ENCODE measurements around the gene IL3.
A peak's percentile ranks its signal among the peaks of the same experiment; 100 is the strongest.

IL3 gene

DNA sequence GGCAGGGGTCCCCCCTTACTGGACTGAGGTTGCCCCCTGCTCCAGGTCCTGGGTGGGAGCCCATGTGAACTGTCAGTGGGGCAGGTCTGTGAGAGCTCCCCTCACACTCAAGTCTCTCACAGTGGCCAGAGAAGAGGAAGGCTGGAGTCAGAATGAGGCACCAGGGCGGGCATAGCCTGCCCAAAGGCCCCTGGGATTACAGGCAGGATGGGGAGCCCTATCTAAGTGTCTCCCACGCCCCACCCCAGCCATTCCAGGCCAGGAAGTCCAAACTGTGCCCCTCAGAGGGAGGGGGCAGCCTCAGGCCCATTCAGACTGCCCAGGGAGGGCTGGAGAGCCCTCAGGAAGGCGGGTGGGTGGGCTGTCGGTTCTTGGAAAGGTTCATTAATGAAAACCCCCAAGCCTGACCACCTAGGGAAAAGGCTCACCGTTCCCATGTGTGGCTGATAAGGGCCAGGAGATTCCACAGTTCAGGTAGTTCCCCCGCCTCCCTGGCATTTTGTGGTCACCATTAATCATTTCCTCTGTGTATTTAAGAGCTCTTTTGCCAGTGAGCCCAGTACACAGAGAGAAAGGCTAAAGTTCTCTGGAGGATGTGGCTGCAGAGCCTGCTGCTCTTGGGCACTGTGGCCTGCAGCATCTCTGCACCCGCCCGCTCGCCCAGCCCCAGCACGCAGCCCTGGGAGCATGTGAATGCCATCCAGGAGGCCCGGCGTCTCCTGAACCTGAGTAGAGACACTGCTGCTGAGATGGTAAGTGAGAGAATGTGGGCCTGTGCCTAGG, 13.0 kb downstream of the IL3 start, which contains the start of gene CSF2:
TSS of gene CSF2 (plus strand) at position 559 of the 783 bp plus-strand sequence. CDS start at position 594, 35 bp downstream.
- no peak for DNase-seq (ENCODE audit: low spot score)

DNA sequence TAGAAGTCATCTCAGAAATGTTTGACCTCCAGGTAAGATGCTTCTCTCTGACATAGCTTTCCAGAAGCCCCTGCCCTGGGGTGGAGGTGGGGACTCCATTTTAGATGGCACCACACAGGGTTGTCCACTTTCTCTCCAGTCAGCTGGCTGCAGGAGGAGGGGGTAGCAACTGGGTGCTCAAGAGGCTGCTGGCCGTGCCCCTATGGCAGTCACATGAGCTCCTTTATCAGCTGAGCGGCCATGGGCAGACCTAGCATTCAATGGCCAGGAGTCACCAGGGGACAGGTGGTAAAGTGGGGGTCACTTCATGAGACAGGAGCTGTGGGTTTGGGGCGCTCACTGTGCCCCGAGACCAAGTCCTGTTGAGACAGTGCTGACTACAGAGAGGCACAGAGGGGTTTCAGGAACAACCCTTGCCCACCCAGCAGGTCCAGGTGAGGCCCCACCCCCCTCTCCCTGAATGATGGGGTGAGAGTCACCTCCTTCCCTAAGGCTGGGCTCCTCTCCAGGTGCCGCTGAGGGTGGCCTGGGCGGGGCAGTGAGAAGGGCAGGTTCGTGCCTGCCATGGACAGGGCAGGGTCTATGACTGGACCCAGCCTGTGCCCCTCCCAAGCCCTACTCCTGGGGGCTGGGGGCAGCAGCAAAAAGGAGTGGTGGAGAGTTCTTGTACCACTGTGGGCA, 13.8 kb downstream of the IL3 start:
- no peak for DNase-seq (ENCODE audit: low spot score)

DNA sequence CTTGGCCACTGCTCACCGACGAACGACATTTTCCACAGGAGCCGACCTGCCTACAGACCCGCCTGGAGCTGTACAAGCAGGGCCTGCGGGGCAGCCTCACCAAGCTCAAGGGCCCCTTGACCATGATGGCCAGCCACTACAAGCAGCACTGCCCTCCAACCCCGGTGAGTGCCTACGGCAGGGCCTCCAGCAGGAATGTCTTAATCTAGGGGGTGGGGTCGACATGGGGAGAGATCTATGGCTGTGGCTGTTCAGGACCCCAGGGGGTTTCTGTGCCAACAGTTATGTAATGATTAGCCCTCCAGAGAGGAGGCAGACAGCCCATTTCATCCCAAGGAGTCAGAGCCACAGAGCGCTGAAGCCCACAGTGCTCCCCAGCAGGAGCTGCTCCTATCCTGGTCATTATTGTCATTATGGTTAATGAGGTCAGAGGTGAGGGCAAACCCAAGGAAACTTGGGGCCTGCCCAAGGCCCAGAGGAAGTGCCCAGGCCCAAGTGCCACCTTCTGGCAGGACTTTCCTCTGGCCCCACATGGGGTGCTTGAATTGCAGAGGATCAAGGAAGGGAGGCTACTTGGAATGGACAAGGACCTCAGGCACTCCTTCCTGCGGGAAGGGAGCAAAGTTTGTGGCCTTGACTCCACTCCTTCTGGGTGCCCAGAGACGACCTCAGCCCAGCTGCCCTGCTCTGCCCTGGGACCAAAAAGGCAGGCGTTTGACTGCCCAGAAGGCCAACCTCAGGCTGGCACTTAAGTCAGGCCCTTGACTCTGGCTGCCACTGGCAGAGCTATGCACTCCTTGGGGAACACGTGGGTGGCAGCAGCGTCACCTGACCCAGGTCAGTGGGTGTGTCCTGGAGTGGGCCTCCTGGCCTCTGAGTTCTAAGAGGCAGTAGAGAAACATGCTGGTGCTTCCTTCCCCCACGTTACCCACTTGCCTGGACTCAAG, 14.6 kb downstream of the IL3 start:
- no peak for DNase-seq (ENCODE audit: low spot score)

DNA sequence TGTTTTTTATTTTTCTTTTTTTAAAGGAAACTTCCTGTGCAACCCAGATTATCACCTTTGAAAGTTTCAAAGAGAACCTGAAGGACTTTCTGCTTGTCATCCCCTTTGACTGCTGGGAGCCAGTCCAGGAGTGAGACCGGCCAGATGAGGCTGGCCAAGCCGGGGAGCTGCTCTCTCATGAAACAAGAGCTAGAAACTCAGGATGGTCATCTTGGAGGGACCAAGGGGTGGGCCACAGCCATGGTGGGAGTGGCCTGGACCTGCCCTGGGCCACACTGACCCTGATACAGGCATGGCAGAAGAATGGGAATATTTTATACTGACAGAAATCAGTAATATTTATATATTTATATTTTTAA, 15.2 kb downstream of the IL3 start:
- DNase-seq (ENCODE audit: low spot score), result no peak

DNA sequence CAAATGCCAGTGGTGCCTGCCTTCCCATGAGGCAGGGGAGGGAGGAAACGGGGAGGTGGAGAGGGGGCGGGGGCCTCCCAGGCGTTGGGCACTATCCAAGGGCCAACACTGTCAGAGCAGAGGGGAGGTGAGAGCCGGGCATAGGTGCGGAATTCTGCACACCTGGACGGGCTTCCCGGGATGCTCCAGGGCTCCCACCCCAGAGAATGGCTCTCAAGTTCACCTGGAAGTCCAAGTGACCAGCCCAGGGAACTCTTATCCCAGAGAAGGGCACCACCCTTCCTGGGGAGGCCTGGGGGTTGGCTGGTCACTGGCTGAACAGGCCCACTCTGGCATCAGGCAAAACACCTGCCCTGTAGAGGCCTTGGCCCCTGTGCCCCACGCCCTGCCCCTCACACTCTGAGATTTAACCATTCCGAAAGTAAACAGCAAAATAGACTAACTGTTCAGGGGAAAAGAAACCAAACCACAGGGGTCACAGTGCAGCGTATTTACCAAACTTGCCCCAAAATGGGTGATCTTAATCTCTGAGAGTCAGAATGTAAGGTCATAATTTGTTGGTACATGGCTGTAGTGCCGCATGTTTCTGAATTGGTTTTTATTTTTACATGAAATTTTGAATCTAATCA, 15.9 kb downstream of the IL3 start:
- DNase-seq (ENCODE audit: low spot score), result no peak

DNA sequence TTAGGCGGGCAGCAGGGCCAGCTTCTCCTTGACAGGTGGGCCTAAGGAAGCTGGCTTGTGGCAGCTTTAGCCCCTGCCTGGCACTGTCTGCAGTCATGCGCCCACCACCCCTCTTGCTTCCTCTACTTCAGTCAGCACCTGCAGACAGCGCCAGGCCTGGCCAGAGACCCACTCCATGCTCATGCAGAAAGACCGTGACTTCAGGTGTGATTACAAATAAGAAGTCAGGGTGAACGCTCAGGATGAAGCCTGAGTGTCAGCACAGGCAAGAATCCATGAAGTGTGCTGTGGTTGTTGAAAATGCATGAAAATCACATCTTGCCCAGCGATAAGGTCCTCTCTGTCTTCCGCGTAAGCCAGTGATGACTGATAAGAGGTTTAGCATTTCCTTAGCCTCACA, 16.5 kb downstream of the IL3 start:
- DNase-seq (ENCODE audit: low spot score), result no peak

DNA sequence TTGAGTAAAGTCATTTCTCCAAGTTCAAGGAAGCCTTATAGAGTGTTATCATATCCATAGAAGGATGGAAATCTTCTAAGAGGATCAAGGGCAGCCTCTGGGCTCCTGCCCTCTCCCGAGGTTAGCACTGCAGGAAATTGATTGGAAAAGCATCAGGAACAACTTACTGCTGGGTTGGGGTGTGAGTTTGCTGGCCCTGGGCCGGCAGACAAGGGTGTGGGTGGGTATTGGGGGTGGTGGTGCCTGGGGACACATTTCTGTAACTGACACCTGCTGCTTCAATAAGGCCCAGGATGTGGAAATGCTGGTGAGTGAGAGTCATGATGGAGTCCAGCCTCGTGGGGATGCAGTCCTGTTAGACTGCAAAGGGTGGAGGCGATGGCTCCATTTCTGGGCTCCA, 18.6 kb downstream of the IL3 start:
- no peak for DNase-seq (ENCODE audit: low spot score)

DNA sequence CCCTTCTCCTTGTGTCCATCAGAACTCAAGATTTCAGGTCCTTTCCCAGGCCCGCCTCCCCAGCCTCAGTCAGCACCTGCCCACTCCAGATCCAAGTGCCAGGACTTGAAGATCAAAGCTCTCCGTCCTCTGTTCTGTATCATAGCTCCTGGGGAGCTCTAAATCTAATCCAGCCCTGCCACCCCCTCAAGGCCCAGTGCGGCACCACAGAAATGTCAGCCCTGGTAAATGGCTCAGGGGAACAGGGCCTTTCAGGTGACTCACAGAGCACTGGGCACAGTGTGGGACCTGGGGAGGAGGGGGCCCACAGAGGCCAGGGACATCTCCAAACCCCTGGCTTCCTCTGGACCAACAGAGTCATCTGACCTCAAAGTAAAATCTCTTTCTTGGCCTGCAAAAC, 19.2 kb downstream of the IL3 start:
- DNase-seq (ENCODE audit: low spot score), result no peak

DNA sequence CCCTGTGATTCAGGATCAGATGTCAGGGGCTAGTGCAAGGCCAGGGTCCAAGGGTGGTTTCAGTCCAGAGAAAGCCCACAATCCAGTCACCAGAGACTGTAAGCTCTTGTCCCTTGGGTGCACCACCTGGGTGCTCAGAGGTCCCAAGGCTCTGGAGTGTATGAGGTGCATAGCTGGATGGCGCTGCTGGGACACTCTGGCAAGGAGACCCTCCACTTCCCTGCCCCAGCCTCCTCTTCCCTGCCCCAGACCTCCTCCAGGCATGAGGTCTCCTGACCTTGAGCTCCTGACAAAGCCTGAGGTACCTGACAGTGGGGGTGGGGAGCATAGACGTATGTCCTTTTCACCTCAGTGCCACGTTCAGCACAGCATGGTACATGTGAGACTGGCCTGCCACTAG, 20.1 kb downstream of the IL3 start:
- no peak for DNase-seq (ENCODE audit: low spot score)

DNA sequence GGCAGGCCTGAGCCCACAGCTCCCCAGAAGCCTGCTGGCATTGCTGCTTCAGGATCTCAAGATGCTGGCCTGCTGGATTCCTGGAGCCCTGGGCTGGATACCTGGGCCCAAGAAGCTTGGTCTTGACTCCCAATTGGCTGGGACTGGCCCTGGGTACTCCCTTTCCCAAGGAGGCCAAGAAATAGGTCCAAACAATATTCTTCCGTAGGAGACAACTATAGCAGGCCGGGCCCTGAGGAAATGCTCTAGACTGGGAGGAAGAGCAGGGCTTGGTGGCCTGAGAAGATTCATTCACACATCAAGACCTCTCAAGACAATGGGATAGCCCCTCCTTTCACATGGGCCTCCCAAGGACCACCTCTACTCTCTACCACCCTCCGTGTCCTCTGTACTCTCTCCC, 21.0 kb downstream of the IL3 start:
- DNase-seq (ENCODE audit: low spot score), result no peak

DNA sequence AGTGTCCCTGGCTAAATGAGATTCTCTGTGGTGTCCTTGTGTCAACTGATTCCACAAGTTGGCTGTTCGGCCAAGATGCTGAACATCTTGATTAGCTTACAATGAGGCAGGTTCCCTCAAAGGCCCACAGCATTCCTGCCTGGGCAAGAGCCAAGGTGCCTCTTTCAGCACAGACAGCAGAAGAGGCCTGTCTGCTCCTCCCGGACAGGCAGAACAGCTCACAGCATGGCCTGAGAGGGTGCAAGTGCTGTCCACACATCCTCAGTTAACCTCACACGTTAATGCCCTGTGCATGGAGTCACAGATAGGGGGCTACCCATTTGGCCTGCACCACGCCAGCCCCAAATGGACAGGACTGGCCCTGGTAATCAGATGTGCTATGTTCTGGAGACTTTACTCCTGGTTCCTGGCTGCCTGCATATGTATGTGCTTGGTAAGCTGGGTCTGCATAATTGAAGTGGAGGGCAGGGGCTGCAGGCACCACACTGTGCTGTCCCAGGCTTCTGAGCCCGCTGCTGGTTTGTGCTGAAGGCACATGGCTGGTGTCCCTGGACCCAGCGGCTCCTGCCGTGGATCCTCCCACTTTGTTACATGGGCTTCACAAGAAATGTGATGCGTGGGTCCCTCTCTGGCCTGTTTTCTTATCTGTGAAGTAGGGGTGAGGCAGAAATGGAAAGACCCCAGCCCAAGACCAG, 22.0 kb downstream of the IL3 start:
- DNase-seq (ENCODE audit: low spot score), result no peak

DNA sequence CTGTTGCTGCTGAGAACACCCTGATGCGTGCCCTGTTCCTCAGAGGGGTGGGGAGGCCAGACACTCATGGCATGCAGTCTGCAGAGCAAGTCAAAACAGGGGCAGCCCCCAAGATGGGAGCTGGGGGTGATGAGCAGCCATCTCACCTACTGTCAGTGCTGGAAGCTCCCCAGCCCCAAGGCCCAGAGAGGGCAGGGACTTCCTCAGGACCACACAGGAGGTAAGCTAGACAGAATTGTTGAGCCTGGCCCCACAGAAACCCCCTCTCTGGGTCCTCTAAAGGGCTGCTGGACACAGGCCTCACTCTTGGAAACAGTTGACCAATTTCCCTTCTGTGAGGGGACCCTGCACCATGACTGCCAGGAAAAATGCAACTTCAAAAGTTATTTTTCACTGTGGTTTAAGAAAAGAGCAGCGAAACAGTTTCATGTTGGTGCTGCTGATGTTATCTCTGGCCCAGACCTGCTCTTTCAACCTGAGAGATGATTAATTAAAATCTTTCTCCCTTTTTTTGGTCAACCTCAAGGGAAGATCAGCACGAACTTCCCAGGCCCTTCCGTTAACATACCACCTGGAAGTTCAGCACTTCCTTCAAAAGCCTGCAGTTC, 22.7 kb downstream of the IL3 start:
- DNase-seq (ENCODE audit: low spot score), result no peak

DNA sequence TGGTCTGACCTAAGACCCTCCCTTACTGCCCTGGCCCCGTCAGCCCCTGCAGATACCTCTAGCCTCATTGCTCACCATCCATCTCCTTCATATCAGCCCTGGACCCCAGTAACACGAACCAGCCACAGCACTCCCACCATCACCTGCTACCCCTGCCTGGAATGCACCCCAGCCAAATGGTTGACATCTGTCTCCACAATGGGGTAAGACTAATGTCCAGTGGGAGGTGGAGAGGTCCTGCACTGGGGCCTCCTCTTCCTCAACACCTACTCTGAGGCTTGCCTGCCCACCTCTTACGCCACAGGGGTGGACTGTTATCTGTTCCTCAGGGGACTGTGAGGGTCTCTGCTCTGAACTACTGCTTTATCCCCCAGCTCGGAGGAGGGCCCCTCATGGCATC, 25.2 kb downstream of the IL3 start:
- DNase-seq (ENCODE audit: low spot score), result no peak

DNA sequence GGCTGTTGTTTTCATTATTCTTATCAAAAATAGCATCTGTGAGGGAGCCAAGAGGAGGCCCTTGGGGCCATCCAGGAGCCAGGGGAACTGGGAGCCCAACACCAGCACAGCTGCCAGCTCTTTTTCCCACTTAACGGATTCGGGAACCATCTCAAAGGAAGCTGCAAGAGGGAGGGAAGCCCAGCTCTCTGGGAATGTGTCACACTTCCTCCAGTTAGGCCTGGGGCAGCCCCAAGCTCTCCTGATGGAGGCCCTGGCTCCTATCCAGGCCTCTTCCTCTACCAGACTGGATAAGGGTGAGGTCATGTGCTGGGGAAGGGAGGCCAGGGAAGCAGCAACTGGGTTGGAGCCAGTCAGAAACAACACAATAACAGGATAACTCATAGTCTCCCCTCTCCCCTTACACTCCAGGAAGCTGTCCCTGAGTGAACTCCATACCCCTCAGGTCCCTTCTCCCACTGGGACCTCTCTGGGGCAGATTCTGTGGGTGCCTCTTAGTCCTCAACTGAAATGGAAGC, 25.9 kb downstream of the IL3 start:
- DNase-seq (ENCODE audit: low spot score), result peak; percentile 92

DNA sequence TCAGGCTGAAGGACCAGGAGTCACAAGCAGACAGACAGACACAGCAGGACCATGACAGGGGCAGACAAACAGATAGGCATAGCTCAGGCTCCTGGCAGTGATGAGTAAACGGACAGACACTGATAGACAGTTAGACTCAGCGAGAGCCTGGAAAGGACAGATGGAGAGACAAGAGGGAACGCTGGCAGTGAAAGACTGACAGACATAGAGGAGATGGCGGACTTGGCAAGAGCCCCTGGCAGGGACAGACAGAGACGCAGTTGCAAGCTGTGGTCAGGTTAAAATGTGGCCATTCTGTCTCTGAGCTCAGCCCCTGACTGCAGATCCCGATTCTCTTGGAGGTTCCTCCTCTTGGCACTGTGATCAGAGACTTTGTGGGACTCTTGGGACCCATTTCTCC, 26.7 kb downstream of the IL3 start:
- DNase-seq (ENCODE audit: low spot score), result no peak

DNA sequence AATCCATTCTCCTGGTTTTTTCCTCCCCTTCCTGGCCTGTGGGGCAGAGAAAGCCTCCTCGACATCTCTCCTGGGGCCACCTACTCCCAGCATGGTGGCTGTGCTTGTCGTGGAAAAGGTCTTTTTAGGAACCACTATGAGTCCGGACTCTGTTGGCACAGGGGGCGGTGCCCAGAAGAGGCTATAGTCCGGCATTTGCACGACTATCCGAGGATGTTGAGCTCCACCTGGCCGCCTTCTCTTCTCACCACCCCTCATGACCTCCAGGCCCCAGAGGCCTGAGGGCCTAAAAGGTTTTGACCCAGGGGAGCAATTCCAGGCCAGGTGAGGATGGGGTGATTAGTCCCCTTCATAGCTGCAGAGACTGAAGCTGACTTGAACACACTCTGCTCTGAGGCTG, 27.2 kb downstream of the IL3 start:
- DNase-seq (ENCODE audit: low spot score), result no peak

DNA sequence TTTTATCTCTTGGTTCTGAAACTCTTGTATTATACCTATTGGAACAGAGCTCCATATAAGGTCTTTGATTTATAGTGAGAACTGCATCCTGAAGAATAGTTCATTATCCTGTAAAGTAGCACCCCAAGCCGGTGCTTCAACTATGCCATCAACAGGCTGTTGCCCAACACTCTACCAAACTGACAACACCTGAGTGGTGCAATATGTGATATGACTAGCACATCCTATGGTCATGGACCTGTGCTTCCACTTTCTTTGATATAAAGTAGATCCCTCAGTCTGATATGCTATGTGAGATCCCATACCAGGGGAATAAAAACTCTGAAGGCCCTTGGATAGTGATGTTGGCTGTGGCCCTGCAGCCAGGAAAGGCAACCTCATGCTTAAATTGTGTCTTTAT, 28.9 kb downstream of the IL3 start:
- DNase-seq (ENCODE audit: low spot score), result no peak

DNA sequence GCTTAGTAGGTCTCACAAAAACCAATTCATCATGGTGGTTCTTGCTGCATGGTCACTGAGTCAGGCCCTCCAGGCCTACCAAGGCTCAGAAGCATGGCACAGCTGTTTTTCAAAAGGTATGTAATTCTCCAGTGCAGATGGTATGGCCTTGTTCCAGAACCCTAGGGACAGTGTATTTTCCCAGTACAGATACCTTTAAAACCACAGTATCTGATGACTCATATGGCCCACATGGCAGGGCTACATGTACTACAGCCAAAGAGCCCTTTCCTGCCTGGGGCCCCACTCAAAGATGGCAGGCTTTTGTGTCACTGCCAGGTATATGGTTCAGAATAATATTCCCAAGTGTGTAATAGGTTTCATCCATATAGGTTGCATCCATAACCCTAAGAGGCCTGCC, 29.7 kb downstream of the IL3 start:
- peak; percentile 78 for DNase-seq (ENCODE audit: low spot score)

DNA sequence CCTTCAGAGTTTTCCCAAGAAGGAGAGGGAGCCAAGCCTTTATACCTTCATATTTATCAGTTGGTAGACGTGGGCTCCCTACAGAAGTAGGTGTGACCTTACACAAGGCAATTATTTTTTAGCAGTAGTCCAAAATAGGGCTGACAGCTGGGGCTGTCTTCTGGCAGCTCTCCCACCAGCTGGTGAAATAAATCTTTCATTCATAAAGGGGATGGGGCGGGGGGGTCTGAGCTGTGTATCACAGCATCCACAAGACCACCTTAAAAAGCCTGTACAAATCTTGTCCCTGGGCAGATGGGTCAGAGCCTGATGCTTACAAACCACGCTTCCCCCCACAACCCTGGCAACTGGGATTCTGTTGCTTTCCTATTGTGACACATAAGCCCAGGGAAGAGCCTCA, 32.8 kb downstream of the IL3 start:
- no peak for DNase-seq (ENCODE audit: low spot score)

DNA sequence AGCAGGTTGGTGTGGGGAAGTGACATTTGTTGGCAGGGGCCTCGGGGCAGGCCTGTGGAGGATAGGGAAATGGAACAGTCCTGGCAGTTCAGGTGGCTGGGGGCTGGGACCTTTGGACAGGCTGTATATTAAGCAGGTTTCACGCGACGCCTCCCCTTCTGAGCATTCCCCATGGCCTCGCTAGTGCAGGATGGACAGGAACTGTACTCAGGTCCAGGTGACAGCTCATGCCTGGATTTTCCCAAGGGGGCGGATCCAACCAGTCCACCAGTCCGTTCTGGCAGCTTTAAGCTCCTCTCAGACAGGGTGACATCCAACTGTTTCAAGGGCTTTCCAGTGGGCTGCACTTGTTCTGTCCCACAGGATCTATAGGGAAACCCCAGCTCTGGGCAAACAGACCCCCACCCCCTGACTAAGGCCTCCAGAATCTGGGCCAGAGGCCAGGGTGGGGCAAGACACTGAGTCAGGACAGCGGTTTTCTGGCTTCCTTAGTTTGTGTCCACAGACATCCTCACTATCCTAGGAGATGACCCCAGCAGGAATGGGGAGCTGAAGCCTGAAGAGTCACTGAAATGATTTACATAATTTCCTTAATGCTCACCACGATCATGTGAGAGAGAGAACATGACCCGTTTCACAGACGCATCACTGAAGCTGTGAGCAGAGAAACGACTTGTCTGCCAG, 34.1 kb downstream of the IL3 start:
- peak; percentile 93 for DNase-seq (ENCODE audit: low spot score)

DNA sequence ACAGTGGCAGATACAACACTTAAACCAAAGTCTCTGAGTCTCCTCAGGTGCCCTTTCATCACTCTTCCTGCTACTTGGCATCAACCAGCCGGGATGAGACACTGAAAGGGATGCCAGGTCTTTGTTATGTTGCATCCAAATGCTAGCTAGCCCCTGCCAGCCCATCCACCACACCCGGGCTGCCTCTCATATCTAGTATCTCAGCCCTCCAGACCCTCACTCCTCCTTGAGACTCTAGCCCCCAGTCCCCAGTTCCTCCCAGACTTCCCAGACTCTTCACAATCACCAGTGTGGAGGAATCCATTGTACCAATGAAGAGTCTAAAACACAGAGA, 34.6 kb downstream of the IL3 start:
- no peak for DNase-seq (ENCODE audit: low spot score)

All from AG08395 (cell line).